ENCODE results near the gene NPIPB6. TPM values are rescaled to one million over a fixed set of nuclear protein-coding genes. Genes with fewer than 3 reads are reported as not detected.
"Not testable (repeated sequence)": the region's sequence is repeated elsewhere in the genome, so short reads cannot be mapped to it uniquely, and the experiment has no call there.

NPIPB6 gene
- total RNA-seq: 1 to 10 TPM in 2 of 6 donors, under 1 TPM in 3, not detected in 1; 0.25 to 2.0 (median 0.58) TPM
- under 1 TPM; 0.61 to 0.77 TPM for polyA plus RNA-seq

GRCh38 chr16:28363408-28363807 lies at the start of gene NPIPB6:
TSS of gene NPIPB6 (minus strand) at chr16:28363508. CDS start at chr16:28362822, 686 bp downstream.
- H3K27ac ChIP-seq; DNase-seq; H3K36me3 ChIP-seq; H3K4me3 ChIP-seq; H3K27me3 ChIP-seq; intact Hi-C loops (cut with DNase I); FAIRE-seq; ATAC-seq; H3K9me3 ChIP-seq; H3K4me1 ChIP-seq: not testable (repeated sequence)
- no CpG with 5 or more reads among the region's 5 CpGs for WGBS, 2 donors

GRCh38 chr16:28403220-28404072 lies 40.1 kb upstream of the NPIPB6 start, which contains the start of gene EIF3CL:
TSS of gene EIF3CL (minus strand) at chr16:28403841. CDS start at chr16:28403618, 223 bp downstream.
- H3K27ac ChIP-seq; H3K27me3 ChIP-seq; H3K9me3 ChIP-seq; DNase-seq; FAIRE-seq; H3K36me3 ChIP-seq; H3K4me1 ChIP-seq; intact Hi-C loops (cut with DNase I): not testable (repeated sequence)
- no CpG with 5 or more reads among the region's 66 CpGs for WGBS, 2 donors
- peak within 1 kb of the TSS in 1 of 4 donors; percentile 33 for H3K4me3 ChIP-seq
- ATAC-seq: peak; percentile 99 to 100 (median 100)

DNA sequence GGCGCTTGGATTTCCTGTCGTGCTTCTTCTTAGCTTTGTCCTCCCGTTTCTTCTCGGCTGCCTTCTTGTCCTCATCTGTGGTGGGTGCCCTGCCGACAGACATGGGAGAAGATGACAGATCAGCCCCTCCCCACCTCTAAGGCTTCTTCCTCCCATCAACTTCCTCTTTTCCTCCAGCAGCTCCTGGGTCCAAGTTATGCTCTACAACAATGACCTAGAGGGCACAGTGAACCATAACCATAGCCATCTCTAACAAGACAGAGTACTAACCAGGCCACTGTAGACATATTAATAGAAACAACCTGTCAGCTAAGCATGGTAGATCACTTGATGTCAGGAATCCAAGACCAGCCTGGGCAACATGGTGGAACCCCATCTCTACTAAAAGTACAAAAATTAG lies 28.7 kb upstream of the NPIPB6 start:
- H3K4me1 ChIP-seq; DNase-seq; H3K4me3 ChIP-seq; H3K27ac ChIP-seq; intact Hi-C loops (cut with DNase I); H3K36me3 ChIP-seq; ATAC-seq; H3K9me3 ChIP-seq; H3K27me3 ChIP-seq; FAIRE-seq: not testable (repeated sequence)
- no CpG with 5 or more reads among the region's 5 CpGs for WGBS, 2 donors

- H3K4me1 ChIP-seq; H3K27me3 ChIP-seq; FAIRE-seq; DNase-seq; H3K4me3 ChIP-seq; H3K36me3 ChIP-seq; H3K9me3 ChIP-seq; intact Hi-C loops (cut with DNase I); ATAC-seq; H3K27ac ChIP-seq: not testable (repeated sequence)
- 83 to 88% methylated on average over 1 to 3 of the region's 10 CpGs for WGBS, 2 donors
Observed at GRCh38 chr16:28382177-28382867, 19.0 kb upstream of the NPIPB6 start.

DNA sequence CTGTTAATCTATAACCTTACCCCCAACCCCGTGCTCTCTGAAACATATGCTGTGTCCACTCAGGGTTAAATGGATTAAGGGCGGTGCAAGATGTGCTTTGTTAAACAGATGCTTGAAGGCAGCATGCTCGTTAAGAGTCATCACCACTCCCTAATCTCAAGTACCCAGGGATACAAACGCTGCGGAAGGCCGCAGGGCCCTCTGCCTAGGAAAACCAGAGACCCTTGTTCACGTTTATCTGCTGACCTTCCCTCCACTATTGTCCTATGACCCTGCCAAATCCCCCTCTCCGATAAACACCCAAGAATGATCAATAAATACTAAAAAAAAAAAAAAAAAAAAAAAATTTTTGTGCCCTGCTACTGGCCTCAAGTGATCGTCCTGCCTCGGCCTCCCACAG lies 14.5 kb upstream of the NPIPB6 start:
- H3K9me3 ChIP-seq; ATAC-seq; H3K27ac ChIP-seq; H3K27me3 ChIP-seq; H3K36me3 ChIP-seq; intact Hi-C loops (cut with DNase I); FAIRE-seq; H3K4me1 ChIP-seq; H3K4me3 ChIP-seq: not testable (repeated sequence)
- peak in 1 of 6 donors; percentile 13 for DNase-seq
- 92 to 93% methylated on average over 4 to 5 of the region's 10 CpGs for WGBS, 2 donors

DNA sequence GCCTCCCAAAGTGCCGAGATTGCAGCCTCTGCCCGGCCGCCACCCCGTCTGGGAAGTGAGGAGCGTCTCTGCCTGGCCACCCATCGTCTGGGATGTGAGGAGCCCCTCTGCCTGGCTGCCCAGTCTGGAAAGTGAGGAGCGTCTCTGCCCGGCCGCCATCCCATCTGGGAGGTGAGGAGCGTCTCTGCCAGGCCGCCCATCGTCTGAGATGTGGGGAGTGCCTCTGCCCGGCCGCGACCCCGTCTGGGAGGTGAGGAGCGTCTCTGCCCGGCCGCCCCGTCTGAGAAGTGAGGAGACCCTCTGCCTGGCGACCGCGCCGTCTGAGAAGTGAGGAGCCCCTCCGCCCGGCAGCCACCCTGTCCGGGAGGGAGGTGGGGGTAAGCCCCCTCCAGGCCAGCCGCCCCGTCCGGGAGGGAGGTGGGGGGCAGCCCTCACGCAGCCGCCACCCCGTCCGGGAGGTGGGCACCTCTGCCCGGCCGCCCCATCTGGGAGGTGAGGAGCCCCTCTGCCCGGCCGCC lies 13.9 kb upstream of the NPIPB6 start:
- DNase-seq: peak in 1 of 6 donors; percentile 37
- ATAC-seq; H3K27ac ChIP-seq; H3K4me1 ChIP-seq; H3K36me3 ChIP-seq; FAIRE-seq; H3K9me3 ChIP-seq; intact Hi-C loops (cut with DNase I); H3K4me3 ChIP-seq; H3K27me3 ChIP-seq: not testable (repeated sequence)
- 96 to 97% methylated on average over 17 to 29 of the region's 38 CpGs for WGBS, 2 donors

- FAIRE-seq; intact Hi-C loops (cut with DNase I); H3K4me3 ChIP-seq; H3K4me1 ChIP-seq; H3K36me3 ChIP-seq; H3K27me3 ChIP-seq; H3K27ac ChIP-seq; H3K9me3 ChIP-seq: not testable (repeated sequence)
- DNase-seq (peak in 1 of 6 donors; percentile 14), ATAC-seq (peak; percentile 68 to 92 (median 84))
- 0% methylated on average over 1 to 3 of the region's 8 CpGs for WGBS, 2 donors
Observed at GRCh38 chr16:28375115-28375514, 11.8 kb upstream of the NPIPB6 start.

DNA sequence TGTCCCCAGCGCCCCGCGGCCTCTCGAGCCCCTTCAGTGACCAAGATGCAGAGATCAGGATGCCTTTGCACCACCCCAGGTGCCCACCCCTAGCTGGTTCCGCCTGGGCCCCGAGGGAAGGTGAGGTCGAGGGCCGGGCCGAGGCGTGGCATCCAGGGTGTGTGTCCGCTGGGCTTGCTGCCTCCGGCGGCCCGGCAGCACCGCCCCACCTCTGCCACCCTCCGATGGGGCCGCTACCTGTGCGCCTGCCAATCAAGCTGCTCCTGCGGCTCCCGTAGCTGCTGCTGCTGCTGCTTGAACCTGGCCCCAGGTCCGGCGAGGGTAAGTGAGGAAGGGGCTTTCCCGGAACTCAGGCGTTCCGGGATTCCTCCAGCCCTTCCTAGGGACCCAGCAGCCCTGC lies 11.0 kb upstream of the NPIPB6 start:
- H3K27me3 ChIP-seq; FAIRE-seq; H3K9me3 ChIP-seq; H3K4me3 ChIP-seq; H3K4me1 ChIP-seq; intact Hi-C loops (cut with DNase I); H3K36me3 ChIP-seq; H3K27ac ChIP-seq: not testable (repeated sequence)
- peak; percentile 28 to 56 (median 48) for ATAC-seq
- DNase-seq: peak in 1 of 6 donors; percentile 20
- 2 to 20% methylated on average over 1 to 10 of the region's 25 CpGs for WGBS, 2 donors

- 10 to 29% methylated on average over 14 to 26 of the region's 32 CpGs for WGBS, 2 donors
- H3K4me1 ChIP-seq; H3K36me3 ChIP-seq; ATAC-seq; H3K9me3 ChIP-seq; H3K4me3 ChIP-seq; H3K27me3 ChIP-seq; H3K27ac ChIP-seq; FAIRE-seq; intact Hi-C loops (cut with DNase I): not testable (repeated sequence)
- DNase-seq: peak in 4 of 6 donors; percentile 8 to 56 (median 34)
Observed at GRCh38 chr16:28367926-28368325, 4.6 kb upstream of the NPIPB6 start.

DNA sequence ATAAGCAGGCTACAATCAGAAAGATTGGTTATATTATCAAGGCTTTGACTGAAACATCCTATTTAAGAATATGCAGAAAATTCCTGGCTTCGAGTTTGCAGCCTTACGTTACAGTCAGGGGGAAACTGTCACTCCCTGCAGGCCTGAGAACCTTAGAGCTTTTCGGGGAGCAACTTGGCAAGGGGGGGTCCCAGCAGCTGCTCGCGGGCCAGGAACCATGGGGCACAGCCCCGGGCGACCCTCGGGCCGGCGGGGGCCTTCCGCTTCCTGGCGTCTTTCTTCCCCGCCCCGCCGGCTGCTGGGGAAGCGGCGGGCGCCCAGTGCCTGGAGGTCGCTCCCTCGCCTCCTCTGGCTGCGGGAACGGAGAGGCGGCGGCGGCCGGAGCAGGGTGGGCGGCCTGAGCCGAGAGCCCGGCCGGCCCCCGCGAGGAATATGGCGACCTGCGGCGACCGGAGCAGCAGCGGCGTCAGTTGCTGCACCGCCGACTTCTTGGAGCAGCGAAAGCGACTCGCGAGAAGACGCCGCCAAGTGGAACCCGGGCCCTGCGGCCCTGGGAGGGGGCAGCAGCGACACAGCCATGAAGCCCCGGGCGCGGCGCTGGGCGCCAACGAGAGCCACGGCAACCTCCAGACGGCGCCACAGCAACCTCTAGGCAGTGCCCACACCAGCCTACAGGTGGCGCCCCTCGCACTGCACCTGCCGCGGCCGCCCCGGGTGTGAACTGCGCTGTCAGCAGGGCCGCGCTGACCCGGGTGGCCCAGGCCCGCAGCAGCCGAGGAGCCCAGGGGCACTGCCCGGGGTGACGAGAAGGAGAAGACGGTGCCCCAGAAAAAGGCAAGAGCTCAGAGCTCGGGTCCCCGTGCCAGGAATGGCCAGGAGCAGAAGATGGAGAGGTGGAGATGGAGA lies 1.2 kb upstream of the NPIPB6 start:
- DNase-seq (peak in 3 of 6 donors; percentile 11 to 58 (median 44)), ATAC-seq (peak; percentile 96 to 100 (median 99))
- H3K27me3 ChIP-seq; FAIRE-seq; intact Hi-C loops (cut with DNase I); H3K27ac ChIP-seq; H3K4me3 ChIP-seq; H3K9me3 ChIP-seq; H3K4me1 ChIP-seq; H3K36me3 ChIP-seq: not testable (repeated sequence)
- WGBS, 2 donors: 1% methylated on average over 14 to 16 of the region's 75 CpGs

DNA sequence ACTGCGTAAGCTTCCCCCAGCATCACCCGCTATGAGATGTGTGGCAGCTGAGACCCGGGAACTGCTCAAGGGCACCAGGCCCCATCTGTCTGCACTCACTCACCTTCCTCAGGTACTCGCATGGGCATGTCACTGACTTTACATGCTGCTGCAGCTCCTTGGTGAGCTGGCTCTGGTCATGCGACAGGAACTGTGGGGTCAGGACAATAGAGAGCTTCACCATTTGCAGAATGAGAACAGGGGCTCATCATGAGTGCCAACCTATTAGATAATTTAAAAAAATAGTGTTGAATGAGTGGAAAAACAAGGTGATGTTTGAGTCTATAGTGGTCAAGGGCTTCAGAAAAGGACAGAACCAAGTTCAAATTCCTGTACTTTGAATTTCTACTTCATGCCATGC lies 708 bp downstream of the NPIPB6 start:
- H3K36me3 ChIP-seq; intact Hi-C loops (cut with DNase I); ATAC-seq; DNase-seq; H3K4me1 ChIP-seq; H3K9me3 ChIP-seq; H3K27ac ChIP-seq; H3K27me3 ChIP-seq; FAIRE-seq; H3K4me3 ChIP-seq: not testable (repeated sequence)
- 82 to 100% methylated on average over 2 of the region's 5 CpGs for WGBS, 2 donors

Measured in pancreas (tissue), 10 donors.